Cardiac muscle cell (in vitro differentiated cells and primary cell): ENCODE measurements around the gene MYCBP2. TPM values are rescaled to one million over a fixed set of nuclear protein-coding genes. Genes with fewer than 3 reads are reported as not detected.
A peak's percentile ranks its signal among the peaks of the same experiment; 100 is the strongest.

ENCODE experiments used
- DNase-seq, 2 donors: peaks; one replicate each; pipeline versions ENCODE4 v3.0.0 to v3.0.0-alpha.2; 2010 to 2017; ENCODE audit warnings: low read depth in 1 of 2, low spot score in 1 of 2
- H3K27ac ChIP-seq: fragments of 200-600 bp; sonication (generic); 2 replicates; pipeline ENCODE4 v1.5.1; 2016
- H3K27me3 ChIP-seq: fragments of 200-600 bp; sonication (generic); 2 replicates; pipeline ENCODE4 v1.6.0; 2016; ENCODE audit warnings: control low read depth
- H3K36me3 ChIP-seq: fragments of 200-600 bp; sonication (generic); 2 replicates; pipeline ENCODE4 v1.5.1; 2016; ENCODE audit warnings: control low read depth
- H3K4me1 ChIP-seq: fragments of 200-600 bp; sonication (generic); 2 replicates; pipeline ENCODE4 v1.8.1; 2017; ENCODE audit warnings: low read depth, mild to moderate bottlenecking, mixed run types
- H3K4me3 ChIP-seq: fragments of 200-600 bp; sonication (generic); 2 replicates; pipeline ENCODE4 v1.5.1; 2016; ENCODE audit warnings: mild to moderate bottlenecking
- H3K9me3 ChIP-seq: fragments of 200-600 bp; sonication (generic); 2 replicates; pipeline ENCODE4 v1.5.1; 2017; ENCODE audit warnings: low read depth, mild to moderate bottlenecking, control low read depth
- polyA plus RNA-seq: library from polyadenylated mRNA; unstranded; fragments of >200 nt; fragmentation: Nextera tagmentation; extraction: Ambion mirVana; gene quantifications from 2 replicates; pipeline ENCODE4 v1.2.1, GENCODE V29; 2016
- total RNA-seq: library from RNA; depleted of rRNA; stranded (reverse); fragments of >200 nt; gene quantifications from 2 replicates; pipeline ENCODE4 v1.2.3, GENCODE V29; 2016
- TF ChIP-seq, protein P1 (sequence below): IDR thresholded peaks from 2 replicates; pipeline ENCODE4 v1.5.1; 2012; ENCODE audit warnings: low read depth, mild to moderate bottlenecking, low read length

The MYCBP2 gene
- total and polyA plus RNA-seq, 2 experiments from 2014 or later: 19.8 to 51.1 TPM

DNA sequence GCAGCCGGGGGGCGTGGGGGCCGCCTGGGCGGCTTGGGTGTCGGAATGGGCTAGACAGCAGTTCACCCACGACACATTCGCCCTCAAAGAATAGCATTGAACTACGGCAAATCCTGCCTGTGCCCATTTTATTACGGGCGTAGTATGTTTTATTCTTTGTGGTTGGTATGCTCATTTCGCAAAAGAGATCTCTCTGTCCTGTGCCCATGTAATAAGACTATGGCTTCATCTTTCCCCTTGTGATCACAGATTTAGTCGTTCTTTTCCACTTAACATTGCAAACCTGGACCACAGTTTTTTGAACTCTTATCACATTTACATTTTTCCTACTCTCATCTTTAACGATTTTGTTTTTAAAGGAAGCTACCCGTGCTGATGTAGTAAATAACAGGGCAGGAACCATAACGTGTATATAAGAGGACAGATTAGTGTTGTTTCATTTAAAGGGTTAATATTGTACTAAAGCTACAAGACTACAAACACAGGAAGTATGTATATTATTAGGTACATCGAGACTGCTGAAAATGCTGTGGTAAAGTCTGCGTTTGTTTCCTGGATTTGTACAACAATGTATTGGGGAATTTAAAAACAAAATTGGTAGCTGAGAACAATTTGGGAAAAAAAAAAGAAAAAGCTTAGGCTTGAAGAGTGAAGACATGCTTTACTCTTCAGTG is 3.2 kb upstream of the MYCBP2 start:
- Histone ChIP-seq H3K4me1 (peaks cover 12% of the 10 kb centered on the region), H3K4me3 (peak overlapping the region; percentile 68), H3K27me3 (peaks cover 16% of the 10 kb centered on the region), H3K27ac (peak overlapping the region; percentile 67), H3K36me3 (no peaks in the 10 kb centered on the region), H3K9me3 (no peaks in the 10 kb centered on the region)
- TF ChIP-seq, protein P1, sequence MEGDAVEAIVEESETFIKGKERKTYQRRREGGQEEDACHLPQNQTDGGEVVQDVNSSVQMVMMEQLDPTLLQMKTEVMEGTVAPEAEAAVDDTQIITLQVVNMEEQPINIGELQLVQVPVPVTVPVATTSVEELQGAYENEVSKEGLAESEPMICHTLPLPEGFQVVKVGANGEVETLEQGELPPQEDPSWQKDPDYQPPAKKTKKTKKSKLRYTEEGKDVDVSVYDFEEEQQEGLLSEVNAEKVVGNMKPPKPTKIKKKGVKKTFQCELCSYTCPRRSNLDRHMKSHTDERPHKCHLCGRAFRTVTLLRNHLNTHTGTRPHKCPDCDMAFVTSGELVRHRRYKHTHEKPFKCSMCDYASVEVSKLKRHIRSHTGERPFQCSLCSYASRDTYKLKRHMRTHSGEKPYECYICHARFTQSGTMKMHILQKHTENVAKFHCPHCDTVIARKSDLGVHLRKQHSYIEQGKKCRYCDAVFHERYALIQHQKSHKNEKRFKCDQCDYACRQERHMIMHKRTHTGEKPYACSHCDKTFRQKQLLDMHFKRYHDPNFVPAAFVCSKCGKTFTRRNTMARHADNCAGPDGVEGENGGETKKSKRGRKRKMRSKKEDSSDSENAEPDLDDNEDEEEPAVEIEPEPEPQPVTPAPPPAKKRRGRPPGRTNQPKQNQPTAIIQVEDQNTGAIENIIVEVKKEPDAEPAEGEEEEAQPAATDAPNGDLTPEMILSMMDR: no peak
- DNase-seq: peak in 1 of 2 donors; percentile 15

DNA sequence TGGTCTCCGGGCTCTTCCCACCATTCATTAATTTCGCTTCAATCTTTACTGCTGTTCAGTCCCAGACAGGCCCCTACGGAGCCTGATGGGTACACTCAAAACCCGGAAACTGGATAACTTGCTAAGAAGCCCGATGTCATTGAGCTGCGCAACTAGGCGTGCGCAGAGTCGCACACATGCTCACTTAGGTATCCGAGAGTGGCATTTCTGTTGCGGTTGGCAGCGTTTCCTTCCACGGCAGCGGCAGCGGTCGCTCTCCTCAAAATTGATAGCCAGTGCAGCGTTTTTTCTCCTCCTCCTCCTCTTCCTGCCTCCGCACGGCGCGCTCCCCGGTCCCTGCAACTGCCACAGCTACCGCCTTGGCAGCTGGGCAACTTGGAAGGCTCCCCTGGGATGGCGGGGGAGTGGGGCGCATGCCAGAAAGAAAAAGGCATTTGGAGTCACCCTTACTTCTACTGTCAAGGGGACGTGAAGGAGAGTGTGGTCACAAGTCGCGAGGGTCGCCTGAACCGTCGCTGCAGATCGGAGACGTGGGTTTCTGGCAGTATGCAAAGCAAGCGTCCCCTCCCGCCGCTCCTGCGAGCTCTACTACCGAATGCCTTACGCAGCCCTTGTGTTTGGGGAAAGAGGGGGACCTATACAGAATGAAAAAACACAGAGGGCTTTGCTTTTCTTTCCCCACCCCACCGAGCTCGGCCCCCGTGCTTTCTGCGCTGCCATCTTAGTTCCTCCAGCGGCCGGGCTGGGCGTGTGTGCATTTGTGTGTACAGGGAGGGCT is 2.4 kb upstream of the MYCBP2 start:
- TF ChIP-seq, protein P1: no peak
- peaks cover 12% of the 10 kb centered on the region for H3K4me1 ChIP-seq
- H3K27ac ChIP-seq: peak overlapping the region; percentile 67
- DNase-seq: peak; percentile 91 to 97
- peaks cover 11% of the 10 kb centered on the region for H3K27me3 ChIP-seq
- peak overlapping the region; percentile 68 for H3K4me3 ChIP-seq
- no peaks in the 10 kb centered on the region for H3K9me3 ChIP-seq
- no peaks in the 10 kb centered on the region for H3K36me3 ChIP-seq

DNA sequence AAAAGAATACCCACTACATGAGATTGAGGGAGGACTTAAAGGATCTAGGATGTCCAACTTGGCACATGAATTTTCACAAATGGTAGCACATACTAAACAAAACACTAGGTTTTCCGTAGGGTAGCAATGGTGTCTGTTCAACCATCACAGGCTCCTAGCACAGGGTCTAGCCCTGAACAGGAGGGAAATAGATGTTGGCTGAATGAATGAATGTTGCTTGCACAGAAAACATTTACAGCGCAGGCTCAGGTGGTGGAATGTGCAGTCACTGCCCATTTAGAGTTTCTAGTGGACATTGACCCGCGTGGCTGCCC is 1.9 kb upstream of the MYCBP2 start:
- DNase-seq: no peak
- H3K36me3 ChIP-seq: no peaks in the 10 kb centered on the region
- TF ChIP-seq, protein P1: no peak
- peak overlapping the region; percentile 68 for H3K4me3 ChIP-seq
- no peak overlapping the region for H3K27ac ChIP-seq
- H3K4me1 ChIP-seq: peaks cover 12% of the 10 kb centered on the region
- H3K27me3 ChIP-seq: peaks cover 5% of the 10 kb centered on the region
- no peaks in the 10 kb centered on the region for H3K9me3 ChIP-seq

DNA sequence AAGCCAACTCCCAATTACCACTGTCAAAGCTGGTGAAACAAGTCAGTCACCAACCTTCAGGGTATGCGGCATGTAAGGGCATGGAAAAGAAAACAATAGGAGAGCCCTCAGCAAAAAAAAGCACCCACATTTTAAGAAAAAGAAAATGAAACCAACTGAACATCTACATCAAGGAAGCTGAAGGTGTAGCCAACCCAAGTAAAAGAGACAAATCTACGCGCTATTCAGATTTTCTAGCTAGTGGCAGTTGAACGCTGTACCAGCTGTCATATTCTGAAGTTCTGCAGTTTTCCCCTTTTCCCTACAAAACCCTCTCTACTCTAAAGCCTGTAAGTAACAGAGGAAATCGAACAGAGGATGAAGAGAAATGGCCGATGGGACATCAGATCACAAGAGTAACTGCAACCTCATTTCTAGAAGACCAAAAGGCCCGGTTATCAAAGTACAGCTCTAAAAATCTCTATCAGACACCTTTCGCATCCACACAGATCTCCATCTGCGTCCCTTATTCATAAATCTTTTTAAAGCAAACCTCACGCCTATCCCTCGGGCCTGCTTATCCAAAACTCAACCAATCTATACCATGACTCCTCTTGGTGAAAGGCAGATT is 1.4 kb downstream of the MYCBP2 start:
- H3K27ac ChIP-seq: no peak overlapping the region

DNA sequence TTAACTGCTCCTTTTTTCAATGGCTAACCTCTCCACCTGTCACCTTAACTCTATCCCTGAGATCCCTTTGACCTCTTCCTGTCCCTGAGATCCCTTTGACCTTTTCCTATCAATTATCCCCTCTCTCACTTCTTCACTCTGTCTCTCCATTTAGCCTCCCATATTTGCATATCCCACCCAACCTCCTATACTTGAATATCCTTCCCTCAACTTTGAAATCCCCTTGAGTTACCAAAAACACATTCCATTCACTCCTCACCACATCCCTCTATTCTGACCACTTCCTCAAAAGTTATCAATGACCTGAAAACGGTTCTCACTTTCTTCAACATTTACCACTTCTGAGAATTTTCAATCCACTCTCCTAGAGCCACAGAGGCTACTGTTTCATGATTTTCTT is 3.0 kb downstream of the MYCBP2 start:
- TF ChIP-seq, protein P1: no peak

More for the DNA sequence above, 1.4 kb downstream of the MYCBP2 start:
- no peaks in the 10 kb centered on the region for H3K9me3 ChIP-seq
- H3K4me1 ChIP-seq: peaks cover 12% of the 10 kb centered on the region
- H3K36me3 ChIP-seq: no peaks in the 10 kb centered on the region
- DNase-seq: peak in 1 of 2 donors; percentile 17
- H3K4me3 ChIP-seq: peak overlapping the region; percentile 55
- TF ChIP-seq, protein P1: no peak
- H3K27me3 ChIP-seq: no peaks in the 10 kb centered on the region

More for the DNA sequence above, 3.0 kb downstream of the MYCBP2 start:
- Histone ChIP-seq H3K36me3 (no peaks in the 10 kb centered on the region), H3K27me3 (no peaks in the 10 kb centered on the region), H3K4me3 (no peak overlapping the region), H3K9me3 (no peaks in the 10 kb centered on the region), H3K4me1 (peaks cover 8% of the 10 kb centered on the region), H3K27ac (no peak overlapping the region)
- no peak for DNase-seq
